ENCODE data around the gene AP1S1. TPM values are rescaled to one million over a fixed set of nuclear protein-coding genes. Genes with fewer than 3 reads are reported as not detected.

Gene AP1S1
- total and polyA plus RNA-seq, 2 experiments from 2014 or later, result 37.4 to 198 TPM

- Histone ChIP-seq H3K9me3 (ENCODE audit: low read depth) (no peaks in the 10 kb centered on the region), H4K20me1 (ENCODE audit: insufficient read depth) (no peaks in the 10 kb centered on the region), H3K4me3 (no peak overlapping the region), H3F3A (ENCODE audit: insufficient read depth) (peaks cover 13% of the 10 kb centered on the region), H3K9me2 (ENCODE audit: insufficient read depth) (no peaks in the 10 kb centered on the region), H3K4me1 (ENCODE audit: insufficient read depth) (peaks cover 31% of the 10 kb centered on the region), H3K36me3 (ENCODE audit: low read depth) (no peaks in the 10 kb centered on the region), H3K27me3 (replicated peaks; ENCODE audit: insufficient read depth) (no peaks in the 10 kb centered on the region), H3K4me2 (ENCODE audit: unreplicated experiment) (peak overlapping the region; percentile 30), H3K9ac (peak overlapping the region; percentile 63), H2AFZ (no peak overlapping the region), H3K27ac (peak overlapping the region; percentile 88), H3K79me2 (ENCODE audit: insufficient read depth) (no peaks in the 10 kb centered on the region)
- no peak for TF ChIP-seq EZH2phosphoT487 (IDR thresholded peaks at IDR 0.05; ENCODE audit: insufficient read depth, low read depth)
- TF ChIP-seq EZH2 (IDR thresholded peaks at IDR 0.05; ENCODE audit: insufficient read depth, poor library complexity, severe bottlenecking), result no peak
- 85 to 88% methylated on average over 11 of the region's 11 CpGs for WGBS, 2 experiments (ENCODE audit: low coverage in 1 of 2, low lambda C conversion rate in 2 of 2, missing lambda C conversion rate in 2 of 2)
- in situ Hi-C loops (cut with MboI), result no loop called here
- DNase-seq, result no peak
Measured at GRCh38 chr7:101113836-101114235, 40.4 kb upstream of the AP1S1 start.

GRCh38 chr7:101114492-101114891 lies 39.8 kb upstream of the AP1S1 start:
- Histone ChIP-seq H3K79me2 (ENCODE audit: insufficient read depth) (no peaks in the 10 kb centered on the region), H3K27me3 (replicated peaks; ENCODE audit: insufficient read depth) (no peaks in the 10 kb centered on the region), H3K4me3 (no peak overlapping the region), H3K36me3 (ENCODE audit: low read depth) (no peaks in the 10 kb centered on the region), H3F3A (ENCODE audit: insufficient read depth) (peaks cover 19% of the 10 kb centered on the region), H2AFZ (peak overlapping the region; percentile 59), H4K20me1 (ENCODE audit: insufficient read depth) (no peaks in the 10 kb centered on the region), H3K9me3 (ENCODE audit: low read depth) (no peaks in the 10 kb centered on the region), H3K27ac (peak overlapping the region; percentile 88), H3K4me2 (ENCODE audit: unreplicated experiment) (peak overlapping the region; percentile 30), H3K4me1 (ENCODE audit: insufficient read depth) (peaks cover 34% of the 10 kb centered on the region; the same call in 1 of the 2 replicates), H3K9ac (peak overlapping the region; percentile 63), H3K9me2 (ENCODE audit: insufficient read depth) (no peaks in the 10 kb centered on the region)
- WGBS, 2 experiments (ENCODE audit: low coverage in 1 of 2, low lambda C conversion rate in 2 of 2, missing lambda C conversion rate in 2 of 2), result 13 to 16% methylated on average over 6 to 8 of the region's 8 CpGs
- peak; percentile 78 for DNase-seq
- no peak for TF ChIP-seq EZH2phosphoT487 (IDR thresholded peaks at IDR 0.05; ENCODE audit: insufficient read depth, low read depth)
- no peak for TF ChIP-seq EZH2 (IDR thresholded peaks at IDR 0.05; ENCODE audit: insufficient read depth, poor library complexity, severe bottlenecking)
- in situ Hi-C loops (cut with MboI), result no loop called here

- peak overlapping the region; percentile 88 for H3K27ac ChIP-seq
Measured at GRCh38 chr7:101115215-101115614, 39.1 kb upstream of the AP1S1 start.

GRCh38 chr7:101116898-101117297 lies 37.4 kb upstream of the AP1S1 start:
- 78 to 84% methylated on average over 10 of the region's 10 CpGs for WGBS, 2 experiments (ENCODE audit: low coverage in 1 of 2, low lambda C conversion rate in 2 of 2, missing lambda C conversion rate in 2 of 2)
- Histone ChIP-seq H3K9me3 (ENCODE audit: low read depth) (no peaks in the 10 kb centered on the region), H3K4me3 (no peak overlapping the region), H3K27ac (peak overlapping the region; percentile 88), H3K27me3 (replicated peaks; ENCODE audit: insufficient read depth) (no peaks in the 10 kb centered on the region), H4K20me1 (ENCODE audit: insufficient read depth) (no peaks in the 10 kb centered on the region), H3K4me2 (ENCODE audit: unreplicated experiment) (peak overlapping the region; percentile 38), H3K9me2 (ENCODE audit: insufficient read depth) (no peaks in the 10 kb centered on the region), H3K4me1 (ENCODE audit: insufficient read depth) (peaks cover 50% of the 10 kb centered on the region; the same call in 1 of the 2 replicates), H3F3A (ENCODE audit: insufficient read depth) (peaks cover 41% of the 10 kb centered on the region), H2AFZ (no peak overlapping the region), H3K36me3 (ENCODE audit: low read depth) (no peaks in the 10 kb centered on the region), H3K9ac (peak overlapping the region; percentile 60), H3K79me2 (ENCODE audit: insufficient read depth) (no peaks in the 10 kb centered on the region)
- TF ChIP-seq EZH2 (IDR thresholded peaks at IDR 0.05; ENCODE audit: insufficient read depth, poor library complexity, severe bottlenecking), result no peak
- TF ChIP-seq EZH2phosphoT487 (IDR thresholded peaks at IDR 0.05; ENCODE audit: insufficient read depth, low read depth), result no peak
- peak; percentile 42 for DNase-seq
- in situ Hi-C loops (cut with MboI), result no loop called here

More at GRCh38 chr7:101115215-101115614, 39.1 kb upstream of the AP1S1 start:
- TF ChIP-seq EZH2 (IDR thresholded peaks at IDR 0.05; ENCODE audit: insufficient read depth, poor library complexity, severe bottlenecking), result no peak
- no peak for TF ChIP-seq EZH2phosphoT487 (IDR thresholded peaks at IDR 0.05; ENCODE audit: insufficient read depth, low read depth)
- peaks cover 27% of the 10 kb centered on the region for H3F3A ChIP-seq (ENCODE audit: insufficient read depth)
- 0 out of 2 replicates have a peak overlapping the region, but pooled peaks have one; percentile 63 for H3K9ac ChIP-seq
- H3K4me1 ChIP-seq (ENCODE audit: insufficient read depth), result peaks cover 41% of the 10 kb centered on the region; the same call in 1 of the 2 replicates
- H3K36me3 ChIP-seq (ENCODE audit: low read depth), result no peaks in the 10 kb centered on the region
- no peaks in the 10 kb centered on the region for H3K79me2 ChIP-seq (ENCODE audit: insufficient read depth)
- no peaks in the 10 kb centered on the region for H3K27me3 ChIP-seq (replicated peaks; ENCODE audit: insufficient read depth)
- in situ Hi-C loops (cut with MboI), result no loop called here
- no peak overlapping the region for H2AFZ ChIP-seq
- H3K9me2 ChIP-seq (ENCODE audit: insufficient read depth), result no peaks in the 10 kb centered on the region
- WGBS, 2 experiments (ENCODE audit: low coverage in 1 of 2, low lambda C conversion rate in 2 of 2, missing lambda C conversion rate in 2 of 2), result 83 to 98% methylated on average over 3 of the region's 3 CpGs
- no peaks in the 10 kb centered on the region for H4K20me1 ChIP-seq (ENCODE audit: insufficient read depth)
- no peak for DNase-seq
- no peaks in the 10 kb centered on the region for H3K9me3 ChIP-seq (ENCODE audit: low read depth)
- no peak overlapping the region for H3K4me3 ChIP-seq
- H3K4me2 ChIP-seq (ENCODE audit: unreplicated experiment), result no peak overlapping the region

Measured in GM23248 (cell line).